Middle frontal gyrus (tissue), 1 donor: ENCODE data around the gene LRSAM1.

ENCODE experiments used
- DNase-seq: peaks from one replicate; pipeline ENCODE4 v3.0.0-alpha.2; 2015; ENCODE audit warnings: low spot score; ENCODE audit errors: extremely low spot score

The LRSAM1 gene

GRCh38 chr9:127424676-127424999, 26.7 kb upstream of the LRSAM1 start:
- no peak for DNase-seq

- DNase-seq: no peak
These were observed 24.6 kb upstream of the LRSAM1 start for GRCh38 chr9:127426756-127427155.

GRCh38 chr9:127428348-127428747, 23.0 kb upstream of the LRSAM1 start:
- DNase-seq: no peak

- DNase-seq: no peak
These were observed 20.9 kb upstream of the LRSAM1 start for GRCh38 chr9:127430415-127430814.

- no peak for DNase-seq
These were observed 13.6 kb upstream of the LRSAM1 start for GRCh38 chr9:127437497-127438264.

GRCh38 chr9:127438394-127438793, 12.9 kb upstream of the LRSAM1 start:
- no peak for DNase-seq

- DNase-seq: no peak
These were observed 6.9 kb upstream of the LRSAM1 start for GRCh38 chr9:127444283-127444920.

GRCh38 chr9:127444921-127445850, 6.1 kb upstream of the LRSAM1 start:
- DNase-seq: no peak

- no peak for DNase-seq
These were observed 5.2 kb upstream of the LRSAM1 start for GRCh38 chr9:127445851-127446712.

- no peak for DNase-seq
These were observed 4.4 kb upstream of the LRSAM1 start for GRCh38 chr9:127446713-127447415.

GRCh38 chr9:127447416-127448111, 3.7 kb upstream of the LRSAM1 start:
- DNase-seq: no peak

GRCh38 chr9:127448112-127448805, 3.1 kb upstream of the LRSAM1 start:
- DNase-seq: no peak

- no peak for DNase-seq
These were observed 1.9 kb upstream of the LRSAM1 start for GRCh38 chr9:127449332-127449966.

- no peak for DNase-seq
These were observed 1.0 kb upstream of the LRSAM1 start for GRCh38 chr9:127450243-127450760.

GRCh38 chr9:127451608-127451857, 223 bp downstream of the LRSAM1 start:
- no peak for DNase-seq

- DNase-seq: no peak
These were observed 747 bp downstream of the LRSAM1 start for GRCh38 chr9:127451858-127452656.

- no peak for DNase-seq
These were observed 1.4 kb downstream of the LRSAM1 start for GRCh38 chr9:127452691-127453090.
